ENCODE results near the gene FRAT1. TPM values are rescaled to one million over a fixed set of nuclear protein-coding genes. Genes with fewer than 3 reads are reported as not detected.

The FRAT1 gene
- total RNA-seq, 4 donors from 2014 or later = 5.8 to 15.7 (median 10.3) TPM

DNA sequence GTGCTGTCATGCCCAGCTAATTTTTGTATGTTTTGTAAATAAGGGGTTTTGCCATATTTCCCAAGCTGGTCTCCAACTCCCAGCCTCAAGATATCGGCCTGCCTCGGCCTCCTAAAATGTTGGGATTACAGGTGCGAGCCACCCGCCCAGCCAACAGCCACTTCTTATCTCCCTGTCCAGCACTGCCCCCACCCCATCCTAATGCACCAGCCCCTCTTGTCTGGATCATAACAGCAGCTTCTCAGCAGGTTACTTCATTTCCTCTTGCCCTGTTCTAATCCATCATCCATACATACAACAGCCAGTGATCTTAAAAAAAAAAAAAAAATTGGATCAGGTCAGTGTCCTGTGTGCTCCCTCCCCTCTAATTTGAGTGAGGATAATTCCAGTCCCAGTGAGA is 28.2 kb downstream of the FRAT1 start:
- H3K27ac ChIP-seq = no peak overlapping the region
- H3K4me1 ChIP-seq = peaks cover 0 to 17% (median 10%) of the 10 kb centered on the region in 4 donors
- no peak overlapping the region for H3K4me3 ChIP-seq
- intact Hi-C loops (cut with DNase I; ENCODE audit: low total_unique reads) = no loop called here
- no peaks in the 10 kb centered on the region for H3K9me3 ChIP-seq
- TF ChIP-seq POLR2AphosphoS5 (IDR thresholded peaks at IDR 0.05) (no peak), POLR2A (IDR thresholded peaks at IDR 0.05) (no peak), EP300 (IDR thresholded peaks at IDR 0.05; ENCODE audit: low read depth) (no peak)
- TF ChIP-seq, protein P1, sequence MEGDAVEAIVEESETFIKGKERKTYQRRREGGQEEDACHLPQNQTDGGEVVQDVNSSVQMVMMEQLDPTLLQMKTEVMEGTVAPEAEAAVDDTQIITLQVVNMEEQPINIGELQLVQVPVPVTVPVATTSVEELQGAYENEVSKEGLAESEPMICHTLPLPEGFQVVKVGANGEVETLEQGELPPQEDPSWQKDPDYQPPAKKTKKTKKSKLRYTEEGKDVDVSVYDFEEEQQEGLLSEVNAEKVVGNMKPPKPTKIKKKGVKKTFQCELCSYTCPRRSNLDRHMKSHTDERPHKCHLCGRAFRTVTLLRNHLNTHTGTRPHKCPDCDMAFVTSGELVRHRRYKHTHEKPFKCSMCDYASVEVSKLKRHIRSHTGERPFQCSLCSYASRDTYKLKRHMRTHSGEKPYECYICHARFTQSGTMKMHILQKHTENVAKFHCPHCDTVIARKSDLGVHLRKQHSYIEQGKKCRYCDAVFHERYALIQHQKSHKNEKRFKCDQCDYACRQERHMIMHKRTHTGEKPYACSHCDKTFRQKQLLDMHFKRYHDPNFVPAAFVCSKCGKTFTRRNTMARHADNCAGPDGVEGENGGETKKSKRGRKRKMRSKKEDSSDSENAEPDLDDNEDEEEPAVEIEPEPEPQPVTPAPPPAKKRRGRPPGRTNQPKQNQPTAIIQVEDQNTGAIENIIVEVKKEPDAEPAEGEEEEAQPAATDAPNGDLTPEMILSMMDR (IDR thresholded peaks at IDR 0.05) = no peak
- DNase-seq = no peak
- in situ Hi-C loops (cut with MboI; ENCODE audit: low pct_ligation_motif_present in 1 of 4, low pct_unique_long_range_greater_than_20kb in 1 of 4, low sequenced_read_pairs in 3 of 4) = no loop called here
- 92 to 100% methylated on average over 3 to 4 of the region's 4 CpGs for WGBS, 2 donors (ENCODE audit: low coverage in 1 of 2)
- no peaks in the 10 kb centered on the region for H3K36me3 ChIP-seq
- no peaks in the 10 kb centered on the region for H3K27me3 ChIP-seq

DNA sequence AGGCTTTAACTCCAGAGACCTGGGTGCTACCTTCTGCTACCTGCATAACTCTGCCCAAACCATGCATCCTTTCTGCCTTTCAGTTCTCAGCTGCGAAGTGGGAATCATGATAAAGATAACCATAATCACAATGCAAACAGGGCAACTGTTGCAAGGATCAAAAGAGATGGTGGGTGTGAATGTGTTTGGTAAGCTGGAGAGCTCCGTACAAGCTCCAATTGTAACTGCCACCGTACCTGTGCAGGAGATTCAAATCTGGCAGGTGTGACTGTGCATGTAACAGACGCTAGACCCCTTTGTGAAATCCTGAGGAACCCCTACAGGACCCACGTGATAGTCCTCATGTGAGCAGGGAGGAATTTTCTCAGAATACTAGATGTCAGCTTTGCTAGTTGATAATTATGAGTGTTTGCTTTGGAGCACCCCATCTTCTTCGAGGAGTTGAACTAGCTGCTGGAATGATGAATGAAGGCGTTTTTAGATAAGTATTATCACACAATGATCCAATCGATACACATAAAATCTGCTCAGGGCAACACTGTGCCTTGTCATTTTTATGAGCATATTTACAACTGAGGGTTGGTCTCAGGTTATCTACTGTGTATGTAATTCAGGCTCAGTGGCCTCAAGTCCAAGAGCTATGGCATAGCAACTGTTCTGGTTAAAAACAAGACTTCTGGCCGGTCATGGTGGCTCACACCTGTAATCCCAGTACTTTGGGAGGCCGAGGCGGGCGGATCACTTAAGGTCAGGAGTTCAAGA is 30.9 kb downstream of the FRAT1 start:
- H3K4me3 ChIP-seq = no peak overlapping the region
- H3K36me3 ChIP-seq = no peaks in the 10 kb centered on the region
- peak overlapping the region in 2 of 4 donors; percentile 13 to 30 for H3K27ac ChIP-seq
- no peaks in the 10 kb centered on the region for H3K27me3 ChIP-seq
- no peaks in the 10 kb centered on the region for H3K9me3 ChIP-seq
- intact Hi-C loops (cut with DNase I; ENCODE audit: low total_unique reads) = no loop called here
- TF ChIP-seq POLR2A (IDR thresholded peaks at IDR 0.05) = no peak
- TF ChIP-seq, protein P1 (IDR thresholded peaks at IDR 0.05) = no peak
- TF ChIP-seq POLR2AphosphoS5 (IDR thresholded peaks at IDR 0.05) = no peak
- no peak for TF ChIP-seq EP300 (IDR thresholded peaks at IDR 0.05; ENCODE audit: low read depth)
- in situ Hi-C loops (cut with MboI; ENCODE audit: low pct_ligation_motif_present in 1 of 4, low pct_unique_long_range_greater_than_20kb in 1 of 4, low sequenced_read_pairs in 3 of 4) = loop anchor here in 2 of 4 donors (10.0 to 25.0 kb wide), 3 partner anchors 65 to 288 kb away; no protein-coding TSS in a partner anchor
- peak; percentile 21 for DNase-seq
- H3K4me1 ChIP-seq = peaks cover 0 to 17% (median 10%) of the 10 kb centered on the region in 4 donors
- whole genome bisulfite sequencing, 2 donors (ENCODE audit: low coverage in 1 of 2) = 37 to 57% methylated on average over 10 to 12 of the region's 12 CpGs

GRCh38 chr10:97353945-97354344 is 34.9 kb downstream of the FRAT1 start:
- in situ Hi-C loops (cut with MboI; ENCODE audit: low pct_ligation_motif_present in 1 of 4, low pct_unique_long_range_greater_than_20kb in 1 of 4, low sequenced_read_pairs in 3 of 4) = loop anchor here in 2 of 4 donors (10.0 to 25.0 kb wide), 3 partner anchors 69 to 292 kb away; no protein-coding TSS in a partner anchor
- no peaks in the 10 kb centered on the region for H3K9me3 ChIP-seq
- H3K36me3 ChIP-seq = no peaks in the 10 kb centered on the region
- peaks cover 0 to 17% (median 9%) of the 10 kb centered on the region in 4 donors for H3K4me1 ChIP-seq
- TF ChIP-seq, protein P1 (IDR thresholded peaks at IDR 0.05) = no peak
- TF ChIP-seq EP300 (IDR thresholded peaks at IDR 0.05; ENCODE audit: low read depth) = no peak
- TF ChIP-seq POLR2AphosphoS5 (IDR thresholded peaks at IDR 0.05) = no peak
- TF ChIP-seq POLR2A (IDR thresholded peaks at IDR 0.05) = no peak
- H3K4me3 ChIP-seq = no peak overlapping the region
- WGBS, 2 donors (ENCODE audit: low coverage in 1 of 2) = 94% methylated on average over 4 of the region's 4 CpGs; no CpG with 5 or more reads in 1 of the 2 donors
- H3K27ac ChIP-seq = no peak overlapping the region
- no peak for DNase-seq
- intact Hi-C loops (cut with DNase I; ENCODE audit: low total_unique reads) = no loop called here
- H3K27me3 ChIP-seq = no peaks in the 10 kb centered on the region

GRCh38 chr10:97355571-97355975 is 36.5 kb downstream of the FRAT1 start:
- WGBS, 2 donors (ENCODE audit: low coverage in 1 of 2) = 62% methylated on average over 5 of the region's 5 CpGs; no CpG with 5 or more reads in 1 of the 2 donors
- no peaks in the 10 kb centered on the region for H3K27me3 ChIP-seq
- no peak overlapping the region for H3K27ac ChIP-seq
- H3K4me1 ChIP-seq = peaks cover 0 to 1% (median 0%) of the 10 kb centered on the region in 4 donors
- TF ChIP-seq POLR2AphosphoS5 (IDR thresholded peaks at IDR 0.05) (no peak), EP300 (IDR thresholded peaks at IDR 0.05; ENCODE audit: low read depth) (no peak), POLR2A (IDR thresholded peaks at IDR 0.05) (no peak)
- TF ChIP-seq, protein P1 (IDR thresholded peaks at IDR 0.05) = peak; percentile 39 to 54 (median 47)
- no peak overlapping the region for H3K4me3 ChIP-seq
- H3K9me3 ChIP-seq = no peaks in the 10 kb centered on the region
- no peaks in the 10 kb centered on the region for H3K36me3 ChIP-seq
- in situ Hi-C loops (cut with MboI; ENCODE audit: low pct_ligation_motif_present in 1 of 4, low pct_unique_long_range_greater_than_20kb in 1 of 4, low sequenced_read_pairs in 3 of 4) (loop anchor here in 2 of 4 donors (10.0 to 25.0 kb wide), 3 partner anchors 71 to 293 kb away; no protein-coding TSS in a partner anchor), intact Hi-C loops (cut with DNase I; ENCODE audit: low total_unique reads) (loop anchor here (5.0 kb wide), 1 partner anchor 73 kb away; no protein-coding TSS in a partner anchor)
- DNase-seq = peak; percentile 36

All from transverse colon (tissue), 4 donors.